ENCODE data around the gene HOXB4. TPM values are rescaled to one million over a fixed set of nuclear protein-coding genes. Genes with fewer than 3 reads are reported as not detected.

The HOXB4 gene
- total RNA-seq, 4 donors from 2014 or later, result 1.6 to 8.7 (median 3.4) TPM

DNA sequence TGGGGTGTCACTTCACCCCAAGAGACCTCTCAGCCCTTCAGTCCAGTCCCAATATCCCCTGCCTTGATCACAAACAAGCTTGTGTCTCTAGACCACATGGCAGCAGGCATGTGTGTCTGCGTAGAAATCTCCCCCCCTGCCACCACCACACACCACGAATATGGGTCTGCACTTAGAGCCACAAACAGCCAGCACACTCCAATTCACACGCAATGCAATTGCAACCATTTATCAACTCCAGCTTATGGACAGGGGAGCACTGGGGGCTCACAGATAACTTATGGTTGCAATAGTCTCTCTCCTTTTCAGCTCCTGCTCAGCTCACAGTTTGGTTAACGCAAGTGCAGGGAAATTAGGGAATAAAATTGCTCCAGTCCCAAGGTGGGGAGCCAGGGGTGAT, 45.4 kb upstream of the HOXB4 start:
- DNase-seq (ENCODE audit: low spot score) (no peak), ATAC-seq (ENCODE audit: low FRiP score) (no peak)
- TF ChIP-seq, protein P1, sequence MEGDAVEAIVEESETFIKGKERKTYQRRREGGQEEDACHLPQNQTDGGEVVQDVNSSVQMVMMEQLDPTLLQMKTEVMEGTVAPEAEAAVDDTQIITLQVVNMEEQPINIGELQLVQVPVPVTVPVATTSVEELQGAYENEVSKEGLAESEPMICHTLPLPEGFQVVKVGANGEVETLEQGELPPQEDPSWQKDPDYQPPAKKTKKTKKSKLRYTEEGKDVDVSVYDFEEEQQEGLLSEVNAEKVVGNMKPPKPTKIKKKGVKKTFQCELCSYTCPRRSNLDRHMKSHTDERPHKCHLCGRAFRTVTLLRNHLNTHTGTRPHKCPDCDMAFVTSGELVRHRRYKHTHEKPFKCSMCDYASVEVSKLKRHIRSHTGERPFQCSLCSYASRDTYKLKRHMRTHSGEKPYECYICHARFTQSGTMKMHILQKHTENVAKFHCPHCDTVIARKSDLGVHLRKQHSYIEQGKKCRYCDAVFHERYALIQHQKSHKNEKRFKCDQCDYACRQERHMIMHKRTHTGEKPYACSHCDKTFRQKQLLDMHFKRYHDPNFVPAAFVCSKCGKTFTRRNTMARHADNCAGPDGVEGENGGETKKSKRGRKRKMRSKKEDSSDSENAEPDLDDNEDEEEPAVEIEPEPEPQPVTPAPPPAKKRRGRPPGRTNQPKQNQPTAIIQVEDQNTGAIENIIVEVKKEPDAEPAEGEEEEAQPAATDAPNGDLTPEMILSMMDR (IDR thresholded peaks at IDR 0.05), result no peak

DNA sequence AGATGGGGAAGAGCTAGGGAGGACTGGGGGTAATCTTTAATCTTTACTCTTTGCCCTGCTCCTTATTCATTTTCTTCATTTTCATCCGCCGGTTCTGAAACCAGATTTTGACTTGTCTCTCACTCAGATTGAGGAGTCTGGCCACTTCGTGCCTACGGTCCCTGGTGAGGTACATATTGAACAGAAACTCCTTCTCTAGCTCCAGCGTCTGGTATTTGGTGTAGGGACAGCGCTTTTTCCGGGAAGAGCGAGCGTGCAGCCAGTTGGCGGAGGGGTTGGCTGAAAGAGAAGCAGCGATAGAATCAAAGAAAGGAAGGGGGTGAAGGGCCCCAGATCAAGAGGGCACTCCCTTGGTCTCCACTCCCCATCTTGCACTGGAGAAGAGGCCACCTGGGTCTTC, 44.7 kb upstream of the HOXB4 start:
- no peak for DNase-seq (ENCODE audit: low spot score)
- TF ChIP-seq, protein P1 (IDR thresholded peaks at IDR 0.05), result no peak

DNA sequence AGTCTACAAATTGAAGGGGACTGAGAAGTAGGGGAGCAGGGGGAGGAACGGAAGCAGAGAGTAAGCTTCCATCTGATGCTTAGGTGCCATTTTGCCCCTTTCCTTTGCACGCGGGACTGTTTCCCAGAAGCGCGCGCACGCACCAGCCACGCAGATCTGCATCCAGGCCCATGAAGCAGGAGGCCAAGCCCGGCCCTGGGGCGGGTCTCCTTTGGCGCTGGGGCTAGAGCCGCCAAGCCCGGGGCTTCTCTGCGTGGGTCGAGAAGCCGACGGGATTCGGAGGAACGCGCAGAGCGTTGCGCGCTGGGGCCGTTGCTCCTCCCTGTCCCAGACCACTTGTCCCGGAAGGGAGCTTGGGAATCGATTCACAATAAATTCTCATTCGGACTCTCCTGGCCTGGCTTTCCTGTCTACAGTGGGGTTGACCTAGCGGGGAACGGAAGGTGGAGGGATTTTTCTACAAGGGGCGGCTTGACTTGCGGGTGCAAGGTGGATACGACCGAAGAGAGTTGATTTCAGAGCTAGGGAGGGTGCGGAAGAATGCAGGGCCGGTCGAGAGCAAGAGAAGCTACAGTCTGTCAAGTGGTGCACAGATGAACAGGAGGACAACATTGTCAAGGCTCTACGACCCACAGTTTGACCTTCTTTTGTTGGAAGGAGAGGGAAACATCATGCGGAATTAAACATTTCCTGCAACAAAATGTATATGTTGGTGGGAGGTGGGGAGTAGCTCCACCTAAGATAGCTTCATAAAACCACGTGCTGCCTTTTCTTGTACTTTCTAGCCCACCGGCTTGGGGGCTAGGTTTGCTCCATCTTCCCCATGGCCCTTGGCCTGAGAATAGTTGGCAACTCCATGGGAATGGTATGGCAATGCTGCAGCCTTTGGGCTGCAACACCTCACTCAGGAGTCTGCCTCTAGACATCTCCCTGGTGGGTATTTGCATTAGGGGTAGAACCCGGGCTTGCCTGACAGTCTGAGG, 43.6 kb upstream of the HOXB4 start:
- TF ChIP-seq, protein P1 (IDR thresholded peaks at IDR 0.05), result no peak
- ATAC-seq (ENCODE audit: low FRiP score), result no peak
- DNase-seq (ENCODE audit: low spot score), result no peak

More for the DNA sequence above, 44.7 kb upstream of the HOXB4 start:
- no peak for ATAC-seq (ENCODE audit: low FRiP score)

DNA sequence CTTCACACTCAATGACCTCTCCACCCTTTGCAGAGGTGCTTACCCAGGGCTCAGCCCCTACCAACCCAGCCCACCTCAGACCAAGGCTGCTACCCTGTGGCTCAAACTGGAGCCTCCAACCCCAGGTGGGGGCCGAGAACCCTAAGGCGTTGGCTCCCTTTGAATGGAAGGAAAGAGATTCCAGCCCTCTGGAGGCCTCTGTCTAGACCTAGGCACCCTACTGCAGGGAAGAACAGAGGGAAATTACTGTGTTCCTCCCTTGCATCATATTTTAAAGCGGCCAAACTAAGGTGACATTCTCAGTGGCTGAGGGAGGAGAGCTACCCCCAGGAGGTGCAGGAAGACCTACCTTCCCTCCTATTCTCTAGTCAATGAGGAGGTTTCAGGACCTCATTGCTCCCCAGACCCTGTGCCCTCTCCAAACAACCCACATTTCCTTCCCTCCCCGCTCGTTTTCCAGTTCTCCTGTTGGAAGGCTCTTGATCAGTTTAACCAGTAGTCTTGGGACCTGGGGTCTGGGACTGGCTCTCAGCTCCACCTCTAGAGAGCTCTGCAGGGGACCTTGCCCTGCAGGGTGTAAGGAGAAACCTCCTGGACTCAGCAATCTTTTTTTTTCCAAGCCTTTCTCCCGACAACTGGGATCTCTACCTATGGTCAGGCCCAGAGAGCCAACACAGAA, 42.5 kb upstream of the HOXB4 start:
- no peak for ATAC-seq (ENCODE audit: low FRiP score)
- TF ChIP-seq, protein P1 (IDR thresholded peaks at IDR 0.05), result no peak
- DNase-seq (ENCODE audit: low spot score), result no peak

DNA sequence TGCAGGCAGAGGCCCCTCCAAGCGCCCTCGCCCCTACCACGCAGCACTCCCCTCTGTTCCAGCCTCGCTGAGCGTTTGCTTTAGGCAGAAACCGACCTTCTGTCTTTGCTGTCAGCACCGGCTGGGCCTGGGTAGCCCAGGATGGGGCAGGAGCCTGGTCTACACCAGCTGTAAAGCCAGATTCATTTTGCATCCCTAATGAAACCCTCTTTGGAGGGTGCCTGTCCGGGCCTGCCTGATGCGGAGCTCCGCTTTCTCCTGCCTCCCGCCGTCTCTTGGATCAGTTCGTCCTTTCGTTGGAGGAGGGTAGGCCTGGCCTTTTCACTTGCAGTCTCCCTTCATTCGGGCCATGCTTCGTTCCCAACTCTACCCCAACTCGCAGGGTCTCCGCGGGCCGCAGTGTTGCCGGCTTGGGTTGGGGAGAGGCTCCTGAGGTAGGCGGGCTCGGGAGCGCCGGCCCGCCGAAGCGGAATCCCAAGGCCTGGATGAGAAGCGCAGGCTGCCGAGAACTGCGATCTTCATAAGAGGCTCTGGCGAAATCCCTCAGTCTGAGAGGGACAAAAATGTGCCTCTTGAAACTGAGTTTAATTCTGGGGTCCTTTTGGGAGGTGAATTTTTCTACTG, 41.8 kb upstream of the HOXB4 start:
- no peak for ATAC-seq (ENCODE audit: low FRiP score)
- DNase-seq (ENCODE audit: low spot score), result no peak
- TF ChIP-seq, protein P1 (IDR thresholded peaks at IDR 0.05), result no peak

DNA sequence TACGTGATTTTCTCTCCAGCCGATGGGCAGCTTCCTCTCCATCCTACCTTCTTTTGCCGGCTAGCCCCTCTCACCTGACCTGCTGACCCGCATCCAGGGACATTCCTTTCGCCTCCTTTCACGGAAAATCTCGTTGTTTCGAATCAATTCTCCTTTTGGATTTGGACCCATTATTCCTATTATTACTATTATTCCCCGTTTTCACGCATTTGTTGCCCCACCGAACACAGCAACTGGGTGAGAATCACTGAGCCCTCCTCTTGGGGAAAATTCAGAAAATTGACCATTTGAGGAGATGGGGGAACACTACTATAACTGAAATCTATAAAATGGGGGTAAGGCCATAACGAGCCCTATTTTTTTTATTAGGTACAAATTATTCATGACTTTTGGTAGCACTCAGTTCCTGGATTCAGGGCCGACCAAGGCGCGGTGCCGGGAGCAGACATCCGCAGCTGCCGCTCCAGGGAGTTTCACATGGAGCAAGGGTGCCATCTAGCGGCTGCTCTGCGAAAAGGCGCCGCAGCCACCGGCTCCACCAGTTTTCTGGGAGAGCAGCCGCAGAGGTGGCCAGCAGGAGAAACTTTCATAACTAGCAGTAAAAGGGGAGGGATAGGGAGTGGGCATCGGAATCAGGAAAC, 40.2 kb upstream of the HOXB4 start:
- TF ChIP-seq, protein P1 (IDR thresholded peaks at IDR 0.05), result peak in 2 of 3 donors; percentile 60 to 72
- ATAC-seq (ENCODE audit: low FRiP score) (peak; percentile 79), DNase-seq (ENCODE audit: low spot score) (peak; percentile 78)
